GM18511 (cell line): ENCODE measurements around the gene RBMS1.
"Not testable (repeated sequence)": the region's sequence is repeated elsewhere in the genome, so short reads cannot be mapped to it uniquely, and the experiment has no call there.

Source experiments
- ATAC-seq: cut with Tn5 transposase; IDR thresholded peaks from one replicate; pipeline ENCODE4 v1.9.1; 2021; ENCODE audit warnings: mild to moderate bottlenecking, moderate library complexity; ENCODE audit not compliant: unreplicated experiment

RBMS1 gene

DNA sequence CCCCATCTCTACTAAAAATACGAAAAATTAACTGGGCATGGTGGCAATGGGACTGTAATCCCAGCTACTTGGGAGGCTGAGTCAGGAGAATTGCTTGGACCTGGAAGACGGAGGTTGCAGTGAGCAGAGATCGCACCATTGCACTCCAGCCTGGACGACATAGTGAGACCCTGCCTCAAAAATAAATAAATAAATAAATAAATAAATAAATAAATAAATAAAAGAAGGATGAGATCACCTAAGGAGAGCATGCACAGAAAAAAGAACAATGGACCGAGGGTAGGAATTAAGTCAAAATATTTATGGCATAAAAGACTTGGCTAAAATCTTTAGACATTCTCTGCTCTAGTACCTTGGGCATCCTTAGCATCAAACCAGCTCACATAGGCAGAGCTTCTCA, 8.9 kb upstream of the RBMS1 start:
- no peak for ATAC-seq

DNA sequence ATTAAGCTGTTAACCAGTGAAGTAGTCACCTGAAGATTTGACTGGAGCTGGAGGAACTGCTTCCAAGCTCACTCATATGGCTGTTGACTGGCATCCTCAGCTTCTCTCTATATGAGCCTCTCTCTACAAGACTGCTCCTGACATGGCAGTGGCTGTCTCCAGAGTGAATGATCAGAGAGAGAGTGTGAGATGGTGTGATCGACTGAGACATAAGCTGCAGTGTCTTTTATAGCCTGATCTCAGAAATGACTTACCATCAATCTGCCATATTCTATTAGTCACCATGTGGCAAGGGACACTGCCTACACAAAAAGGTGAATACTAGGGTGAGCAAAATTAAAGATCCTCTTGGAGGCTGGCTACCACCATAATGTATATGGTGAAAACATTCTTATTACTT, 7.8 kb upstream of the RBMS1 start:
- ATAC-seq: no peak

DNA sequence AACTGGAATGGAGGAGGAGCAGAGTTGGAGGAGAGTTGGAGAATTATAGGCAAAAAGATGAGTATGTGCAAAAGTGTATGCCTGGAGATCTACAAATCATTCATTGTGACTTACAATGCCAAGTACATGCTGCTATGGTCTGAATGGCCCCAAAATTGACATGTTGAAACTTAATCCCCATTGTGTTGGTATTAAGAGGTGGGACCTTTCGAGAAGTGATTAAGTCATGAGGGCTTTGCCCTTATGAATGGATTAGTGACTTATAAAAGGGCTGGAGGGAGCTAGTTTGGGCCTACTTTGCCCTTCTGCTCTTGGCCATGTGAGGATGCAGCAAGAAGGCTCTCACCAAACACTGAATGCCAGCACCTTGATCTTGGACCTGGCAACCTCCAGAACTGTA, 6.3 kb upstream of the RBMS1 start:
- no peak for ATAC-seq

DNA sequence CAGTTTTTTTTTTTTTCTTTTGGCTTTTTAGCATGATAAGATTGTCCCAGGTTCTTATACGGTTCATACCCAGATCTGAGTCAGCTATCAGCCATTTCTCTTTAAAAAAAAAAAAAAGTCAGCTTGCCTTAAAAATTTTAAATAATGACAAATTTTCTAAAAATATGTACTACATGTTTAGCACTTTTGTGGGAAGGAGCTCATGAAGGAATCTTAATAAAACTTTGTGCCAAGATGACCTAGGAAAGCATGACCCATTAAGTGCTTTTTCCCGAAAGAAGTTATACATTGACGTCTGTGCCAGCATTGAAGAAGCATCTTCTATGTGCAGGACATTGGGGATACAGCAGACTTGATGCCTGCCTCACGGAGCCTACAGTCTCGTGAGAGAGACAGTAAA, 4.5 kb upstream of the RBMS1 start:
- no peak for ATAC-seq

DNA sequence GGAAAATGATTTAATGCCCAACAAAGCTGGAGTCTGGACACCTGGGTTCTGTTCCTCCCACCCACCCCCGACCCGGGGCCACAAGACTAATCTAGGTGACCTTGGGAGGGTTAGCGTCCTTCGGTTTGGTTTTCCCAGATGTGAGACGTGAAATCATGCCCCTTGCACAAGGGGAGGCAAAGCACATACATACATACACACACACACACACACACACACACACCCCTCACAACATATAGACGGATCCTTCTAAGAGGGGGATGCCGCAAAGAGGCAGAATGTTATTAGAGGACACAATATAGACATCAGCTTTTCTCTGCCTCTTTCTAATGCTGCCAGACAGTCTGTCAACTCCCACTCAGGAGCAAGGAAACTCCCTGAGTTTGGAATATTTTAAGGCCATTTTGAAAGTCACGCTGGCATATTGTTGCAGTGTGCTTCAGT, 616 bp upstream of the RBMS1 start:
- no peak for ATAC-seq

DNA sequence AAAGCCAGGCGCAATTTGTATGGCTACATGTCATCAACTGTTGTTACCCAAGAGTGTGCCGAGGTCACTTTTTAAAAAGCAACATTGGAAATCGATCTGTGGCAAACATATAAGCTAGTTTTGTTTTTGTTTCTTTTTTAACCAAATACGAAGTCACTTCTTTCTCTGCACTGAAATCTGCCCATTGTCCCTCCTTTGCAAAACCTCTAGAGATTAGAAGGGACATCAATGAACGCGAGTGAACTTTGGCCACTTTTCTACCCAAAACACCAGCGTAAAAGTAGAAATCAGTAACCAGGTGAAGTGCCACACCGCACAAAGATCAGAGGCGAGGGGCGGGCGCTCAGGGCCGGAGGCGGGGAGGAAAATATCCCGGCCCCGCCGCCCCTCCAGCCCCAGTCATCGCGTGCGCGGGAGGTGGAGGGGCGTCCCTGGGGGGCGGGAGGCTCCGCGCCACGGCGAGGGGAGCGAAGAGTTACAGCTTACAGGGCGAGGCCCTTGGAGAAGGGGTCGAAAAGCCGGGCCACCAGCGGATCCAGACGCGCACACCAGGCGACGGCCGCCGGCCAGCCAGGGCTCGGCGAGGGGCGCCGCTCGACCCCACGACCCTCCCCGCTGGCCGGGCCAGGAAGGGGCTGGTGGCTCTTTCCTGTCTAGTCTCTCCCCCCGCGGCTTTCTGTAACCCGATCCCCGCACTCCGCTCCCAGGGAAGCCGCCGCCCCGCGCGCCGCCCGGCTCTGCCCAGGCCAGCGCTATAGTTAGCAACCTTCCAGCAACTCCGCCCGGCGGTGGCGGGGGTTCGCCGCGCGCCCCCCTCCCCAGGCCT, 993 bp downstream of the RBMS1 start:
- peak; percentile 43 for ATAC-seq

DNA sequence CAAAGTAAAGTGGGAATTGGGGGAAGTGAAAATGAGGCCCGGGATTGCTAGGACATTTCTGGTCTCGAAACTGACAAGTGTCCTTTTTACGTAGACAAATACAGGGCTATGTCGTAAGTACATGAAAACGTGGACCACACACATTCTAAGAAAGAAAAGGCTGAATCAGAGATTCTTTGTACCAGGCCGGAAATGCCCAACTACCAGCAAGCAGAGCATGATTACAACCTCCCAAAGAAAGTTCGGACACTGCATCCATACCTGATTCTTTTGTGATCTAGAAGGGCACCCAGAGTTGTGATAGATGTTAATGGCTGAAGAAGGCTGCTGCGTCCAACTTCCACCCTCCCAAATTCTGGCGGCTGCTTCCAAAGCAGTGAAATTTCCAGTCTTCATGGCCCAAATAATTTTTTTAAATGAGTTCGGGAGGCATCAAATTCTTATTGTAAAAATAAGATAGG, 1.7 kb downstream of the RBMS1 start:
- ATAC-seq: no peak

DNA sequence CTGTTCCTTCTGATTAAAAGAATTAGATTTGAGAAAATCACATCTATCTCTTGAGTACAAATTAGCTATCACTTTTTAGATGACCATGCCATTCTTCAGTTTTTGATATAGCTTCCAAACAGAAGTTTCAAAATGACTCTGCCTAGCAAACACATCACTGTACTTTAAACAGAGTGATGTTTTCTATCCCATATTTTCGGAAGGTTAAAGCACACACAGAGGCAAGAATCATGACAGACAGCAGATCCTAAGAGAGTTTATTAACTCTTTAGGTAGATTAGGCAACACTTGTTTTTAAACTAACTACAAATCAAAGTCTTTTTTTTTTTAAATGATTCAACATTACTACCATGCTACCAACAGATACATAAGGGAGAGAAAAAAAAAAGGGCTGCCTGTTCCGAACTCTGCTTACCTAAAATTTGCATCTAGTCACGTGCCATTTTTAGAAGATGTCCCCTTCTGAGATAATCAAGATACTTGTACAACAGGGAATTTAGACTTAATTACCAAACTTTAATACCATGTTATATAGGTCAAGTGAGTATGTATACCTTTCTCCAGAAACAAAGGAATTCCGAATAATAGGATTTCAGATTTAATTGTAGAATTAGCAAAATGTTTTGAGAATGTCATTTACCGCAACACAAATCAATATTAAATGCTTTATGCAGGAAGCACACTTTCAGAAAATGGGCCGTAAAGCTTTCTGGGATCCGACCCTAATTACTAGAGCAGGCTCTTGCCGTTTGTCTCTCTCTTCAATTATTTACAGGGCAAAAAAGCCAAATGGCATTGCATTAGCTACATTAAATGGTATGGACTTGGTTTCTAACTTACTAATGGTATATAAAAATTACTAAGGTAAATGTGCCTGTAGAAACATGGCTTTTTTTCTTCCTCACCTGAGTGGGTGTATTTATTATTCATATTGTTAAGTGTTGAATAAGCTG, 2.6 kb downstream of the RBMS1 start:
- ATAC-seq: no peak

DNA sequence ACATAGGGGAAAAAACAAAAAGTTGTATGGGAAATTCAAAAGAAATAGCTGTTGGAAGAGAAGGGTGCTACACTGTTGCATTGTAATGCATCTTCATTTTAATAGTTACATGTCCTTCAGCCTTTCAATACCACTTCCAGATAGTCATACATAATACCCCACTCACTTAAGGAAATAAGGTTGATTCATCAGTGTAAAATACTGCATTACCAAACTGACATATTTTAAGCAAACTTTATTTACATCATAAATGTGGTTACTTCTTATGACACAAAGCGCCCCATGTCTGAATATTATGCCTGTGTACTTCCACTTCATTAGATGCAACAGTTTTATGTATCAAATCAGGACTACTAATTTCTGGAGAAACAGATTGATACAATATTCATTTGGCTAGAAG, 4.5 kb downstream of the RBMS1 start:
- ATAC-seq: no peak

DNA sequence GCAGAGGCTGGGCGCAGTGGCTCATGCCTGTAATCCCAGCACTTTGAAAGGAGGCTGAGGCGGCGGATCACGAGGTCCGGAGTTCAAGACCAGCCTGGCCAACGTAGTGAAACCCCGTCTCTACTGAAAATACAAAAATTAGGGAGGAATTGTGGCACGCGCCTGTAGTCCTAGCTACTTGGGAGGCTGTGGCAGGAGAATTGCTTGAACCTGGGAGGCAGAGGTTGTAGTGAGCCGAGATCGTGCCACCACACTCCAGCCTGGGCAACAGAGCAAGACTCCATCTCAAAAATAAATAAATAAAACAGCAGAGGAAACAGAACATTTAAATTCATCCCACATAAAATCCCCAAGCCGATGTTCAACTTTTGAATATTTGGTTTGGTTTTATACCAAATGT, 5.3 kb downstream of the RBMS1 start:
- ATAC-seq: not testable (repeated sequence)

DNA sequence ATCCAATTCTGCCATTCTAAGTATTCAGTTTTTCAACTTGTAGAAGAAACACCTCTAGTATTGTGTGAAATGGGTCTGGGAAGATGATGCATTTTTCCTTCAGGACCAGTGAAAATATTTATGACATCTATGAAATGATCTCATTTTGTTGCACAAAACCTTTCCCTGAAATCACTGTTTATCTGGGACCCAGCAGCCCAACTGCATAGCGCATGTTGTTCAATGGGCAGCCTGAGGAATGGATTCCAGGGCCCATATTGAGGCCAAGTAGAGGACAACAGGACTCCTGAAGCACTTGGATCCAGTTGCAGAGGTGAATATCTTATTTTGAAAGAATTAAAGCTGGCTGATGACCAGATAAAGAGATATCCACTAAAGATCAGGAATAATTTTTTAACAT, 7.3 kb downstream of the RBMS1 start:
- no peak for ATAC-seq

DNA sequence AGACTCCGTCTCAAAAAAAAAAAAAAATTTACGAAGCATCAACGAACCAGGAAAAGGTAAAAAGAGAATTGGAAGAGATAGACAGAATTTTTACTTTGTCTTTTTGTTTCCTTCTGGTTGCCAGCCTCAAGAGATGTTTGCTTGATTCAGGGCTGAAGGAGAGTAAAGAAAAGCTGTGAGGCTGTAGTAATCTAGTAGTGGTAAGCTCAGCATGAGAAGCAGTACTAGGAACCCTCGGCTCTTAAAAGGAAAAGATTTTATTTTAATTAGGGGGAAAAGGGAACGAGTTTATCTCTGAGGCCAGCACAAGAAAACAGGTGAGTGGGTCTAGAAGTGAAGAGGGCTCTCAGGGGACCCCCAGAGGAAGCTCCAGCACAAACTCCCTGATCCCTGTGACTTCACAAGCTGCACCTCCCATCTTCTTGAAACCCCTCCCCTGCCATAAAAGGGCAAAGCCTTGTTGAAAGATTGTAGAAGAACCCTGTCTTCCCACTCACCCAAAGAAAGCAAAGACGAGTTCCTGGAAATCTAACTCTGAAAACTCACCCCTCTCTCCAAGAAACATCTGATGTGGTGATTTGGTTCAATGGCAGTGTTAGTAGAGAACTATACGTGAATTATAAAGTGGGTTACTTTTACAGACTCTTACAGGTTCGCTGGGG, 8.6 kb downstream of the RBMS1 start:
- ATAC-seq: no peak

DNA sequence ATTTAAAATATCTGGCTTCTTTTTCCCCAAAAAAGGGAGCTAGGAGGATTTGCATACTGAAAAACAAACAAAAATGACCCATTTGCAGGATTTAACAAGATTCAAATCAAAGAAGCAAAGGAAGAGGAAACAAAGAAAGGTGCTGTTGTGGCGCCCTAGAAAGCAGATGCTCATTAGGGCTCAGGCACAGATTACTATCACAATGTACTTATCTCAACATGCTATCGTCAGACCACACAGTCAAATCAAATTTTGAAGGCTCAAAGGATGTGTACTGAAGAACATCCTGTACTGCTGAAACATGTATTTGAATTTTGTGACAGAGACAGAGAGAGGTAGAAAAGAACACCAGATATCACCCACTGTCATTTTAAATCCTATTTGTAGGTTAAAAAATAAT, 10.9 kb downstream of the RBMS1 start:
- no peak for ATAC-seq

DNA sequence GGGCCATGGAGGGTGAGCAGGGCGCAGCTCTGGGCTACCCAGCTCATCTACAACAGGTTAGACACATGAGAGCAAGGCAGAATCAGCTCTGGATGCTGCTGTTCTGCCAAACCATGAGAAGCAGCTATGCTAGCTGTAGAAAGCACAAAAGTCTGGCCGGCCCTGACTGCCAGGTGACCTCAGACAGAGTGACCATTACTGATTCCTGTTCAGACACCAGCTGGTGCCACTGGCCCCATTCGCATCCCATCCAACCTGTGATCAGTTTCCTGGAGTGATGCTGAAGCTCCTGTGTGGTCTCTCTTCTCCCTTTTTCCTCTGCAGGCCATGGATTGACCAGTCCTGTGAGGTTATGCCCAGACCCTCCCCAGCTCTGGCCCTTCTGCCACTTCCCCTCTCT, 14.3 kb downstream of the RBMS1 start:
- no peak for ATAC-seq

DNA sequence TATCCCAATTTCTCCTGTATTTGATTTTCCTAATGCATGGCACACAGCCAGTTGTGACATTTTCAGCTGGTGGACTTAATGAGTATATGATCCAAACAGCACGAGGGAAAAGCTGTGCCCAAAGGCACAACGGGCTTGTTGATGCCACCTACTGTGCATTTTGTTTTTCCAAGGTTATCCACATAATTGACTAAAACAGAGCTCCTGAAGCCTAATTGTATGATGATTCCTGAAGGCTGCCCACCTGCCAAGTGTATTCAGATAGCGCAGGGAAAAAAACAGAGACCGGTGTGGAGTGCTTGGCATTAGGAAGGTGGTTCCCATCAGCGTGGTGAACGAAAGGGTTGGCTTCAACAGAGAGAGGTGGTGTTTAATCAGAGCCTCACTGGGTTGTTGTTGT, 14.9 kb downstream of the RBMS1 start:
- no peak for ATAC-seq

DNA sequence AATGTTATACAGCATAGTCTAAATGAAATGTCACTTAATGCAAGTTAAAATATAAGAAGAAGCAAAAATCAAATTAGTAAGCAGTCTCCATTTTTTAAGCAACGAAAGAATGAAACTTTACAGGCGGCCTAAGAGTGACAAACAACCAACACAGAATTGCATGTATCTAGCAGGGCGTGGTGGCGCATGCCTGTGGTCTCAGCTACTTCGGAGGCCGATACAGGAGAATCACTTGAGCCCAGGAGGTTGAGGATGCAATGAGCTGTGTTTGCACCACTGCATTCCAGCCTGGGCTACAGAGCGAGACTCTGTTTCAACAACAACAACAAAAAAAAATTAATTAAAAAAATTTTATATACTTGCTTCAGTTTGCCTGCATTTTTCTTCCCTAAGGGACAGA, 16.6 kb downstream of the RBMS1 start:
- ATAC-seq: no peak

DNA sequence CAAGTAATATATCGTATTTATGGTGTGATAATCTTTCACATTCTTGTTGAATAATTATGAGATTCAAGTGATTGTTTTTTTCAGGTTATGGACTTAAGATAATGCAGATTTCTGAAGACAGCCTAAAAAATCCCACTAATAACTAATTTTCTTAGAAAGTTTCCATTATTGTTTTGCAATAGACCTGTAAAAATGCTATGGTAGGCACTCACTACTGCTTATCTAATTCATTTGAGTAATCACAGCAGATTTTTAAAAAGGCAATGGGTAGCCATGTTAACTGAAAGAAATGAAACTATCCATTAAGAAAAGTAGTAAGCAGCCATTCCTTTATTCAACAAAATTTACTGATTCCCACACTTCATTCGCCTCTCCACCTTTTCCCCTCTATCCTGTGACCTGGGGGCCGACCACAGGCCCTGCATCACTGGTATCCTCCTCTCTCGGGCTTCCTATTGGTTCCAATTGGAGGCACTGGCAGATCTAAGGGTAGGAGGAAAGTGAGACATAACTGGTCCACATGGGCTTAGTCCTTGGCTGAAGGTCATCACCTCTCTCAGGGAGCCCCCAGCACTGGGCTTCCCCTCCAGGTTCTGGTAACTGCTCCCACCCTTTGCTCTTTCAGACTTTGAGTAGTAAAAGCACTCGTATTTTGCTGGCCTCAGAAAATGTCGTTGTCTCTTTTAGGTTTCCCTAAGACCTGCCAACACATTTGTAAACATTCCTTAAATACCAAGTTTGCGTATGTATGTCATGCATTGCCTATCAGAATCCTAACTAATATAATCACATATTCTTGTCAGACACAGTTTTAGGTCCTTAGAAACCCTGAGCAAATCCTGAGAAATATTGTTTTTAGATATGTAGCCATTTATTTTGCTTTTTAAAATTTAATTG, 18.5 kb downstream of the RBMS1 start:
- no peak for ATAC-seq

DNA sequence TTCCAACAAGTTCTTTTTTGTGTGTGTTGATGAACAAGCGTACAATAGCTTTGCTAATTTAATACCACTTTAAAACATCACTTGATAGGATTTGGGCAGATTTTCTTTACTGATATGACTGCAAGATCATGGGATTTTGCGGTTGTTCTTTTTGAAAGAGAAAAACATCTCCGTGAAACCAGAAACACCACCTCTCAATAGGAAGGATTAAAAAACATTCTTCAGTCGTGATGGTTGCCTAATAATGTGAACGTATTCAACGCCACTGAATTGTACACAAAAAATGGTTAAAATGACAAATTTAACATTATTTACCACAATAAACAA, 19.3 kb downstream of the RBMS1 start:
- ATAC-seq: no peak

DNA sequence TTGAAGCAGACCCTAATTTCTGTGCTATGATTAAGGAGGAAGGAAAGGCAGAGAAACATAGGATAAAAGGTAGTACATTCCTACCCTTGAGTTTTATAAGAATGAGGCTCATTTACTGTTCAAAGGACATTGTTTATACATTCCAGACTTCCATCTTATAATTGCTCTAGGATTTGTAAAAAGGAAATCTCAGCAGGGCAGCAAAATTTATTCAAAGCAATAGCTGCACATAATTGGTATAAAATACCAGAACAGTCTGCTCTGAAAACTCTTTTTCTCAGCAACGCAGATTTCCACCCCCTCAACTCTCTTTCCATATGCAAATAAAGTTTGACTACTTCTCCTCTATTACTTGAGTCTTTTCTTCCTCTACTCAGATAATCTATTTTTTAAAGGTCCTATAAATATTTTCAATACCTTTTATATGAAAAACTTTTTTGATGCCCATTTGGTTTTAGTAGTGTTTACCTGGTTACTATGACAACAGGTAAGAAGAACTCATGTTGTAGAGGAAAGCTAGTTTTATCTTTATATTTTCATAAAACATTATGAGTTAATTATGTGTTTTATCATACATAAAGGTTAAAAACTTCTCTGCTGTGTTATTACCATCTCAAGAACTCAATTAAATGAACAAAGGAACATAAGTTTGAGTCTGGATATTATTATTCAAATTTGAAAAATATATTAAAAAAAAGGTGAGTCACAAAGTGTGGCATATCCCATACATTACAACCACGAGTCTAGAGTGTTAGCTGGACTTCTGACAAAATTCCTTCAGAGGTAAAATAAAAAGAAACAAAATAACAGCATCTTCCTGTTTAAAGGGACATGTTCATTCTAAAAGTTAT, 19.9 kb downstream of the RBMS1 start:
- no peak for ATAC-seq

DNA sequence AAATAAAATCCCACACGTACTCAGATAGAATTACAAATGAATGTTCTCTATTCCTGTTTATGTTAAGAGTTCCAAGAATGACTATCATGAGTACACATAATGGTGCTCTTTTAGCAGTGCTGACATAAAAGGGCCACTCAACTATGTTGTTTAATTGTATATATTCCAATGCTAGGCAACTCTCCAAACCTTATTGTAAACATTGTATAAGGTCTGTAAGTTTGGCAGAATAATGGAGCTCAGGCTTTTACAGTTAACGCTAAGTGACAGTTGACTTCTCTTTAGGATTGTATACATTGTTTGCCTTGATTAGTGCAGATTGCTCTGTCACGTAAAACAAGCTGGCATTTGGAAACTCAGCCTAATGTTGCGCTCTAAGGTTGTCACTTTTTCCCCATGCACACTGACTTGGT, 20.8 kb downstream of the RBMS1 start:
- no peak for ATAC-seq
